ENCODE data around the gene KIT. TPM values are rescaled to one million over a fixed set of nuclear protein-coding genes. Genes with fewer than 3 reads are reported as not detected.

Gene KIT
- total RNA-seq, 4 donors from 2014 or later = 0.61 to 36.8 (median 4.0) TPM

DNA sequence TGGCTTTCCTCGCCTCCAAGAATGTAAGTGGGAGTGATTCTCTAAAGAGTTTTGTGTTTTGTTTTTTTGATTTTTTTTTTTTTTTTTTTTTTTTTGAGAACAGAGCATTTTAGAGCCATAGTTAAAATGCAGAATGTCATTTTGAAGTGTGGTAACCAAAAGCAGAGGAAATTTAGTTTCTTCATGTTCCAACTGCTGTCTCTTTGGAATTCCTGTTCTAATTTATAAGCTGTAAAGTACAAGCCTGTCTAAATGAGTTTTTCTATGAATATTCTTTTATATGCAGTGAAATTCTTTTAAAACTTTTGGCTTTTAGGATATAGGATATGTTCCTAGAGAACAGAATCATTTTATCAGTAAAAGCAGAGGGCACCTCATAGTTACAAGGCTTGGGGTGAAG lies 74.2 kb downstream of the KIT start:
- no peak for TF ChIP-seq POLR2A (IDR thresholded peaks at IDR 0.05)
- TF ChIP-seq, protein P1, sequence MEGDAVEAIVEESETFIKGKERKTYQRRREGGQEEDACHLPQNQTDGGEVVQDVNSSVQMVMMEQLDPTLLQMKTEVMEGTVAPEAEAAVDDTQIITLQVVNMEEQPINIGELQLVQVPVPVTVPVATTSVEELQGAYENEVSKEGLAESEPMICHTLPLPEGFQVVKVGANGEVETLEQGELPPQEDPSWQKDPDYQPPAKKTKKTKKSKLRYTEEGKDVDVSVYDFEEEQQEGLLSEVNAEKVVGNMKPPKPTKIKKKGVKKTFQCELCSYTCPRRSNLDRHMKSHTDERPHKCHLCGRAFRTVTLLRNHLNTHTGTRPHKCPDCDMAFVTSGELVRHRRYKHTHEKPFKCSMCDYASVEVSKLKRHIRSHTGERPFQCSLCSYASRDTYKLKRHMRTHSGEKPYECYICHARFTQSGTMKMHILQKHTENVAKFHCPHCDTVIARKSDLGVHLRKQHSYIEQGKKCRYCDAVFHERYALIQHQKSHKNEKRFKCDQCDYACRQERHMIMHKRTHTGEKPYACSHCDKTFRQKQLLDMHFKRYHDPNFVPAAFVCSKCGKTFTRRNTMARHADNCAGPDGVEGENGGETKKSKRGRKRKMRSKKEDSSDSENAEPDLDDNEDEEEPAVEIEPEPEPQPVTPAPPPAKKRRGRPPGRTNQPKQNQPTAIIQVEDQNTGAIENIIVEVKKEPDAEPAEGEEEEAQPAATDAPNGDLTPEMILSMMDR (IDR thresholded peaks at IDR 0.05) = no peak
- Histone ChIP-seq H3K9me3 (no peaks in the 10 kb centered on the region), H3K27me3 (no peaks in the 10 kb centered on the region), H3K36me3 (no peaks in the 10 kb centered on the region), H3K27ac (no peak overlapping the region), H3K4me1 (no peaks in the 10 kb centered on the region), H3K4me3 (no peak overlapping the region)
- intact Hi-C loops (cut with DNase I) = no loop called here
- 64 to 84% methylated on average over 1 of the region's 1 CpG for WGBS, 2 donors
- DNase-seq = no peak

DNA sequence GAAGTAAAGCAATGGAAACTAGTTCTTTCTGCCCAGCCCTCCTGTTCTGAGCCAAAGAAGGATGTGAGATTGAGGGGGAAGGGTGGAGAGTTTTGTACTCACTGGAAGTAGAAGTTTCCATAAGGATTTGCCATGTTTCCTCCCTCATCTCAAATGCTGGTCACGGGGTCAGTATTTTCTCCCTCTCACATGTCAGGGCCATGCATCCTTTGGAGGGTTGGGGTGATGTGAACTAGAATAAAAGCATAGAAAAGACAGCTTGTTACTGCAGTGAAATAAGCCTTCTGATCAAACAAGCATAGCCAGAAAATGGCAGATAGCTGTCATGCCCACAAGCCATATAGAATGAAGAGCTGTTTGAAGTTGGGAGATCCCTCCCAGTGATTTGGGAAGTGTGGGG lies 79.7 kb downstream of the KIT start:
- Histone ChIP-seq H3K9me3 (no peaks in the 10 kb centered on the region), H3K4me1 (no peaks in the 10 kb centered on the region), H3K27ac (no peak overlapping the region), H3K36me3 (no peaks in the 10 kb centered on the region), H3K27me3 (no peaks in the 10 kb centered on the region), H3K4me3 (no peak overlapping the region)
- DNase-seq = no peak
- WGBS, 2 donors = 81% methylated on average over 1 of the region's 1 CpG; no CpG with 5 or more reads in 1 of the 2 donors
- intact Hi-C loops (cut with DNase I) = no loop called here
- TF ChIP-seq POLR2A (IDR thresholded peaks at IDR 0.05) = no peak
- TF ChIP-seq, protein P1 (IDR thresholded peaks at IDR 0.05) = no peak

DNA sequence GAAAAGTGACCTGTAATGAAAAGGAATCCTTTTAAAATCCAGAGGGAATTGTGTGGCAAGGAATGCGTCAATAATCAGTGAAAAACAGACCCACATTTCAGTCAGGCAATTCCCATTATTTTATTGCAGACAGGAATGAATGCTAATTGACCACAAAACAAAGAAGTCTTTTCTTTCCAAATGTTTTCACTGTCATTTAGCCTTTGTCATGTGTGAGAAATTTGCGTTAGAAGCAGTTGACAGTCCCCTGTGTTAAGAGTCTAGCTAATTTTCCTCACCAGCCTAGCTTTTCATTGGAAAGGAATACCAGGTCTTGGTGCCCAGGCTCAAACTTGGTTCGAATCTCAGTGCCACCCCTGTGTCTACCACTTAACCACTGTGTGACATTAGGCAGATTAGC lies 83.4 kb downstream of the KIT start:
- H3K9me3 ChIP-seq = no peaks in the 10 kb centered on the region
- no peaks in the 10 kb centered on the region for H3K27me3 ChIP-seq
- H3K27ac ChIP-seq = no peak overlapping the region
- WGBS, 2 donors = 84 to 97% methylated on average over 3 of the region's 3 CpGs
- no peaks in the 10 kb centered on the region for H3K36me3 ChIP-seq
- intact Hi-C loops (cut with DNase I) = no loop called here
- no peak for TF ChIP-seq POLR2A (IDR thresholded peaks at IDR 0.05)
- TF ChIP-seq, protein P1 (IDR thresholded peaks at IDR 0.05) = no peak
- H3K4me3 ChIP-seq = no peak overlapping the region
- DNase-seq = no peak
- H3K4me1 ChIP-seq = no peaks in the 10 kb centered on the region

DNA sequence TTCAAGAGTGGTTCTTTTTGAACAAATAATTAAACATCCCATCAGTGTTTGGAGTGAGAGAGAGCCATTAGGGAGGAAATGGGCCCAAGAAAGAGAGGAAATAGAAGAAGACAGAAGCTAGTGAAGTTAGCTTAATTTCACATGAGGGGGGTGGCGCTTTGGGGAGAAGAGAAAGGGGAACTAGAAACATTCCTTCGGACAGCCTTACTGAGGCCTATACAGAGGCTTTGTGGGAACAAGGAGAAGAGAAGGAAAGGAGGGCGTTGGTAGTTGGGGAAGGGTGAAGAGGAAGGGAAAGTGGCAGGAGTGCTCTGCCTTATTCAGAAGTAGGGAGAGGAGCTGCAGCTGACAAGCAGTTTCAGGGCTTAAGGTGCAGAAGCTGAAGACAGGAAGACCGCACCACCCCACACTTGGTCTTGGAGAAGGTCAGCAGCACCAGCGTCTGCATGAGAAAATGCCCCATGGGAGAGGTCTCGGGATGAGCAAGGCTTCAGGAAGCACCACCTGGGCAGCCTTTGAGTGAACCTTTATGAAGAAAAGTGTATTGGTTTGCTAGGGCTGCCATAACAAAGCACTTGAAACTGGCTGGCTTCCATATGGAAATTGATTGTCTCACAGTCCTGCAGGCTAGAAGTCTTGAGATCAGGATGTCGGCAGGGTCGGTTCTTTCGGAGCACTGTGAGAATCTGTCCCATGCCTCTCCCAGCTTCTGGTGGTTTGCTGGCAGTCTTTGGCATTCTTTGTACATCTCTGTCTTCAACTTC lies 85.1 kb downstream of the KIT start:
- Histone ChIP-seq H3K4me3 (no peak overlapping the region), H3K27me3 (no peaks in the 10 kb centered on the region), H3K27ac (no peak overlapping the region), H3K36me3 (no peaks in the 10 kb centered on the region), H3K9me3 (no peaks in the 10 kb centered on the region), H3K4me1 (no peaks in the 10 kb centered on the region)
- DNase-seq = no peak
- no peak for TF ChIP-seq POLR2A (IDR thresholded peaks at IDR 0.05)
- TF ChIP-seq, protein P1 (IDR thresholded peaks at IDR 0.05) = no peak
- intact Hi-C loops (cut with DNase I) = no loop called here
- 80 to 85% methylated on average over 7 to 8 of the region's 9 CpGs for WGBS, 2 donors

DNA sequence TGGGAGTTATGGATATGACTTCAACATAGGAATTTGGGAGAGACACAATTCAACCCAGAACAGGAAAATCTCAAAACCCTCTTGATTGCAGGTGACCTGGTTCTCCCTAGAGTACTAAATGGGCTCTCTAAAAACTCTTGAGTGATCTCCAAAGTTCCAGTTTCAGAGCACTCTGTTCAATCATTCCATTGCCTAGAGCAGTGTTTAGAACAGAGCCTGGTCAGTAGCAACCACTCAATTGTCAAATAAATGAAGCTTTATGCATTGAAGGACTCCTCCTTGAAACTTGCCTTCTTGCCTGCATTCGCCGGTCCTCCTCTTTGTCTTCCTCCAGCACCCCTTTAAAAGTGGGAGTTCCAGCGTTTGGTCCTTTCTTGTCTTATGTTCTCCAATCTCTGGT lies 85.8 kb downstream of the KIT start:
- H3K36me3 ChIP-seq = no peaks in the 10 kb centered on the region
- DNase-seq = no peak
- H3K27me3 ChIP-seq = no peaks in the 10 kb centered on the region
- no peaks in the 10 kb centered on the region for H3K4me1 ChIP-seq
- H3K27ac ChIP-seq = no peak overlapping the region
- H3K9me3 ChIP-seq = no peaks in the 10 kb centered on the region
- 82 to 86% methylated on average over 3 of the region's 3 CpGs for WGBS, 2 donors
- TF ChIP-seq, protein P1 (IDR thresholded peaks at IDR 0.05) = no peak
- TF ChIP-seq POLR2A (IDR thresholded peaks at IDR 0.05) = no peak
- intact Hi-C loops (cut with DNase I) = no loop called here
- H3K4me3 ChIP-seq = no peak overlapping the region

Measured in esophagus squamous epithelium (tissue), 5 donors.